NOMO-1 treated with DMSO at 0.1 percent for 48 hours (cell line): Measurements from ENCODE around the gene THOP1.

Experiments used
- DNase-seq: peaks from one replicate; lab custom pipeline; 2025; ENCODE audit not compliant: unreplicated experiment; lab: John Stamatoyannopoulos, UW

THOP1 gene

DNA sequence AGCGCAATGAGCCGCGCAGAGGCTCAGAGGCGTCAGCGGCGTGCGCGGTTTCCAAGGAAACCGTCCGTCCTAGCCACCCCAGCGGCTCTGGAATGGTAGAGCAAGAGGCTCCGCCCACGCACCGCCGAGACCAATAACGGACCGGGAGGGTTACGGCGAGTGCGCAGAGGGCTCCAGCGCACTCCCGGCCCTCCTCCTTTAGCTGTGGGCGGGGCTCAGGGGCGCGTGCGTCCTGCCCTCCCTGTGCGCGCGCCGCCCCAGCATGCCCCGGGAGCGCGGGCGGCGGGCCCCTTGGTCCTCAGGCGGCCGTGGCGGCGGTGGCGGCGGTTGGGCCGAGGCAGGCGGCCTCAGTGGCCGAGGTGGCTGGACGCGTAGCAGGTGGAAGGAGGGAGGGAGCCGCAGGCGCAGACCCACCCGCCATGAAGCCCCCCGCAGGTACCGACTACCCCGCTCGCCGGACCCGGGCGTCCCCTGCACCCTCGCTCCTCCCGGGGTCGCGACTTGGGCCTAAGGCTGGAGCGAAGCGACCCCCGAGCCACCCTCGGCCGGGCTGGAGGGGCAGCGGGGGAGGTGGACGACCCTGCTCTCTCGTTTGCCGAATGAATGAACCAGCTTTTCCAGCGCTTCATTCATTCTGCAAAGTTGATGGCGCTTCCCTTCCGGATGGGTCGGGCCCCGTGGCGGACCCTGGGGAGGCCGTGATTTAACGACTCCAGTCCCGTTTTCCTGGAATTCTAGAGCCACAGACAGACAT is at the start of gene THOP1:
Gene THOP1 (plus strand): TSS at position 260 of the 754 bp plus-strand sequence. CDS start 160 bp downstream, at position 420.
- DNase-seq: peak; percentile 99

DNA sequence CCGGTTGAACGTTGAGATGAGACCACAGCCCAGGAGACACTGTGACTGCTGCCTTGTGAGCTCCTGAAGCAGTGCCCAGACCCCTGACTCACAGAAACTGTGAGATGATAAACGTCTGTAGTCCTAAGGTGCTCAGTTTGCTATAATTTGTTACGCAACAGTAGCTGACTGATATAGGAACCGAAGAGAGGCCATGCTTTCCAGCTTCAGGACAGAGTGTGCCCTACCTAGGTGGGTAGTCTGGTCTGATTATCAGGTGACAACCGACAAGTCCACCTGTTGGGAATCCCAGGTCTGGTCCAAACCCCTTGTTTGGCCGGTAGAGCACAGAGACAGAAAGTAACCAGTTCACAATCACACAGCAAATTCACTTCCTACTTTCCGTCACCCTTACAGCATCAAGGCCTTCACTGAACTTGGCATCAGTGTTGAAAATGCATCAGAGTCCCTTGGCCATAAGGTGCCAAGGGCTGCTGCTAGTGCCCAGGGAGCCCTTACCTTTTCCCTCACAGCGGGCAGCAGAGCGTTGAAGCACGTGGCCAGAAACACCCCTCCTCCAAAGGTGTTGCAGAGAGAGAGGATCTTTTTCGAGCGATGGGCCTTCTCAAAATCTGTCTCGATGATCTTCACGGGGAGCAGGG is 48.6 kb upstream of the THOP1 start:
- no peak for DNase-seq

- peak; percentile 93 for DNase-seq
Observed at GRCh38 chr19:2739602-2740313, 45.5 kb upstream of the THOP1 start, which contains the start of gene SLC39A3. SLC39A3 (minus strand) TSS chr19:2740017; CDS start chr19:2737257, 2,760 bp downstream.

DNA sequence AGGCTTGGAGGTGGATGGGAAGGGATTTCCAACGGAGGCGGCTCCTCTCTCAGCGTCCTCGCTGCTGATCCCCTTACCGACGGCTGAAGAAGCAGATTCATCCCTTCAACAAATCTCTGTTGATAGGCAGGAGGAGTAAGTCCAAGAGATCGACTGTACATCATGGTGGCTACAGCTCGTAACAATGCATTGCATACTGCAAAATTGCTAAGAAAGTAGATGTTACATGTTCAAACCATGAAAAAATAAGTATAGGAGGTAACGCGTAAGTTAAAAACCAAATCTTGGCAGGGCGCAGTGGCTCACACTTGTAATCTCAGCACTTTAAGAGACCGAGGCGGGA is 45.0 kb upstream of the THOP1 start:
- no peak for DNase-seq

DNA sequence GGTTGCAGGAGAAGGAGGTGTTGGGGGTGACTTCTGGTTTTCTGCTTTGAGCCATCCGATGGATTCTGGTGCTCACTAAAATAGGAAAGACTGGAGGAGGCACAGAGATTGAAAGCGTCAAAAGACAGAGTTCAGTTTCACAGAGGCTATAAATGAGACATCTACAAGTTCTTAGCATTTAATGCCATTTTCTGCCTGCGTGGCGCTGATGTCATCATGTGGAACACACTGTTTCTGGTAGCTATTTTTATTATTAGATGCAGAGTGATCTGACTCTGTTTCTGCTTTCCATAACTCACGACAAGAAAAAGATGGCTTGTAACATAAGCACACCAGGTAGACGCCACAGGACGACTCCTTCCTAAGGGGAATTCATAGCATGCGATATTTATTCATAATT is 42.2 kb upstream of the THOP1 start:
- DNase-seq: no peak

- DNase-seq: no peak
Observed at GRCh38 chr19:2744113-2744512, 41.2 kb upstream of the THOP1 start.

GRCh38 chr19:2747349-2747748 is 38.0 kb upstream of the THOP1 start:
- DNase-seq: no peak

DNA sequence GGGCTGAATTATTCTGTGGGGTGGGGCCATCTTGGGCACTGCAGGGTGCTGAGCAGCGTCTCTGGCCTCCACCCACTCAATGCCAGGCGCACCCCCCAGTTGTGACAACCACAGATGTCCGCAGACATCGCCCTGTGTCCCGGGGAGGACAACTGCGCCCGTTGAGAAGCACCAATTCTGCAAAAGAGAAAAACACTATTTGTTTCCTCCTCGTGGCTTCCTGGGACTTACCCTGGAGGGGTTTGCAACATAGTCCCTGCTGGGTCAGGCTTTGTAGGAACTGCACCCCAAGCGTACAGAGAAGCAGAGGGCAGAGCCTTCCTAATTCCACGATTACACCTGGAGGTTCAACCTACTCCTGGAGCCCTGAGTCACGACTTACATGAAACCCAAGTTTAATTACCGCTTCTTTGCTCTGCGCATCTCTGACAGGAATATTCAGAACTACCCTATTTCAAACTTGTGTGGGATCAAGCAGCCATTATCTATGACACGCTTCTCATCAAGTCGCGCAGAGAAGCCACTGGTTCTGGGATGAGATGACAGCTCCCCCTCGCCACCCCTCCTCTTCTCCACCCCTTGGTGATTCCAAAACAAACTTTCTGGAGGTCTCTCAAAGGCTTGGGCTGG is 34.4 kb upstream of the THOP1 start:
- DNase-seq: no peak

DNA sequence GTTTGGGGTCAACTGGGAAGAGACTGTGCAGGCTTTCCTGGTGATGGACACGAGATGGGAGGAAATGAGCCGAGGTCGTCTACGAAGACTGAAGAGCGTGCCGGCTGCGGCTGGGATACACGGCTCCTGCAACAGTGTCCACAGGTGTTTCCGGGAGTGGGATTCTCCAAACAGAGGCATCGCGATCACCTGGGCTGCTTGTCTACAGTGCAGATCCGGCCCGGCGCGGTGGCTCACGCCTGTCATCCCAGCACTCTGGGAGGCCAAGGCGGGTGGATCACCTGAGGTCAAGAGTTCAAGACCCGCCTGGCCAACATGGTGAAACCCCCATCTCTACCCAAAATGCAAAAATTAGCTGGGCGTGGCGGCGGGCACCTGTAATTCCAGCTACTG is 33.9 kb upstream of the THOP1 start:
- no peak for DNase-seq

- DNase-seq: no peak
Observed at GRCh38 chr19:2754659-2755447, 30.4 kb upstream of the THOP1 start.

DNA sequence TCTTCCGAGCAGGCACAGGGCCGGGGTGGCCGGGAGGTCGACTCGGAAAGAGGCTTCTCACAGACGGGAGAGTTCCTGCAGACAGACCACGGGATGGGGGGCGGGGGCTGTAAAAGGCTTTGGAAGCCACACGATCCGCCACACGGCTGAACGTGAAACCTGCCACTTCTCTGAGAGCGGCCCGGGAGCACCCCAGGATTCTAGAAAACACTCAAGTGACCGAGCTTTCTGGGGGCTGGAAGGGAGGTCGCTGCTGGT is 29.9 kb upstream of the THOP1 start:
- DNase-seq: no peak

DNA sequence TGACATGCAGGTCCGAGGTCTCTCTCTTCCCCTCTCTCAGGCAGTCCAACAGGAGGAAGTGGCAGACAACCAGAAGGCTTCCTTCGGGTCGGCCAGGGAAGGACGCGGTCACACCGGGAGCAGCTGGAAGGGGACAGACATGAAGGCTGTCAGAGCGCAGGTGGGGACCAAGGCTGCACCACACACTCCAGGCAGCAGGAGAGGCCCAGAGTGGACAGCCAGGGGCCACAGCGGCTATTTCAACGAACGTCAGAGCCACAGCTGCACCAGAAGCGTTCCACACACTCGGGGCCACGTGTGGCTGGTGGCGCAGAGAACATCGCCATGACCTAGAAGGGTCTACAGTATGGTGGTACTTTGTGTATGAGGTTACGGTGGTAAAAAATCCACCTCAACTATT is 29.5 kb upstream of the THOP1 start:
- DNase-seq: no peak

DNA sequence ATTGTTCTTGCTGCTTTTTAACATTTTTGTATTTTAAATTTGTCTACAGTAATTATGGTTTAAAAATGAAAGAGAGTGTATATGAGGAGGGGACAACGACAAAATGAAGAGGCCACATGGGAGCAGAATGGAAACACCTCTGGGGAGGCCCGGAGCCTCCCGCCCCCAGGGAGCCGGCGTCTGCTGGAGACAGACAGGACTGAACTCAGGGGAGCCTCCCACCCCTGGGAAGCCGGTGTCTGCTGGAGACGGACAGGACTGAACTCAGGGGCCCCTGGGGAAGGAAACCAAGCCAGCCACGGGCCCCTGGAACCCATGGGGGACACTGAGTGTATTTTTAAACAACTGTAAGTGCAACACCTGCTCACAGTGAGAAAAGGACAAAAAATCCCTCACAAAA is 28.8 kb upstream of the THOP1 start:
- no peak for DNase-seq

DNA sequence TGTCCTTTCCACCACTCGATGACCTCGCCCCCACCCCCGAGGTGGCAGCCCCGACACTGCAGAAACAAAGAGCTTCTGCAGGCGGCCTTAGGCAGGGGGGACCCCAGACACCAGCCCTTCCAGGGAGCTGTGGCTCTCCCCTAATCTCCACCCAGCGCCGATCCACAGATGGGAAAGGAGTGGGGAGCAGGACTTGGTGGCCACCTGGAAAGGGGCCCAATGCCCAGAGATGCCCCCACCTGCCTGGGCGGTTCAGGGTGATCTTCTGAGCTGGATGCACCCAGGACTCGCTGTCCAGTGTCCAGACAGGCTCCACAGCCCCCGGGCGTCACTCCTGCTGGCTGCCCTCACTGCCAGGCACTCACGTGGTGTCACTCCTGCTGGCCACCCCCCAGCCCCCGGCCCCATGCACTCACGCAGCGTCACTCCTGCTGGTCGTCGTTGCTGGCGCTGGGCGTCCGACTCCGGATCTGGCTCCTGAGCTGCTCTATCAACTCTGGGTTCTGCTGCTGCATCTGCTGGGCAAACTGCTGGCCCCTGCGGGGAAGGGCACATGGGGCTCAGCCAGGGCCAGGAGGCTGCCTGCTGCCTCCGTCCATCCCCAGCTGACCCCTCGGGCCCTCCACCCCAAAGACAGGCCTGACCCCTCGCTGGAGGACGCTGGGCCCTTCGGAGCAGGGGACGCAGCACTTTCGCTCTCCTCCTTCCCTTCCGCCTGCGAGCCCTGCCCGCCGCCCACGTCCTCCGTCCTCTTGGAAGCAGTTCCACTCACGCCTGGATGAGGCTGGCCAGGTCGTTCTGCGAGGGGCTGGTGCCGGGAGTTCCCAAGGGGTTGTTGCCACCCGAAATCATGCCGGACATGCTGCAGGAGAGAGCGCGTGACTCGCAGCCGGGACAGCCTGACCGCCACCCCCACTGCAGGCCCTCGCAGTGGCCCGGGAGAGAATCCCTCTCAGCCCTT is 28.1 kb upstream of the THOP1 start:
- DNase-seq: no peak

- DNase-seq: no peak
Observed at GRCh38 chr19:2758601-2759313, 26.5 kb upstream of the THOP1 start.

DNA sequence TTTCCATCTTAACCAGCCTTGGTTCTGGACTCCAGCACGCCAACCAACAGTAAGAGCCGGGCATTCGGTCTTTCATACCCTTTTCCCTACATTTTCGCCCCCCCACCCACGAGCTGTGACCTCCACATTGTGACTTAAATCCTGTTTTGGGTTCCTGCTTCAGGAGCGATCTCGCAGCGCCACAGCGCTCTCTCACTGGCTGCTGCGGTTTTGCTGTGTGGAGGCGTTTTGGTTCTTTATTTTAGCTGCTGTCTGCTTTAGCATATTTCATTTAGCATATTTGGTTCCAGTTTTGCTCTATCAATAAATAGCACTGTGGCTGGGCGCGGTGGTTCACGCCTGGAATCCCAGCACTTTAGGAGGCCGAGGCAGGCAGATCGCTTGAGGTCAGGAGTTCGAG is 25.9 kb upstream of the THOP1 start:
- DNase-seq: no peak

- no peak for DNase-seq
Observed at GRCh38 chr19:2759965-2760364, 25.3 kb upstream of the THOP1 start.

GRCh38 chr19:2761309-2761677 is 24.0 kb upstream of the THOP1 start:
- DNase-seq: no peak
